ENCODE data around the gene RGS2.

RGS2 gene

DNA sequence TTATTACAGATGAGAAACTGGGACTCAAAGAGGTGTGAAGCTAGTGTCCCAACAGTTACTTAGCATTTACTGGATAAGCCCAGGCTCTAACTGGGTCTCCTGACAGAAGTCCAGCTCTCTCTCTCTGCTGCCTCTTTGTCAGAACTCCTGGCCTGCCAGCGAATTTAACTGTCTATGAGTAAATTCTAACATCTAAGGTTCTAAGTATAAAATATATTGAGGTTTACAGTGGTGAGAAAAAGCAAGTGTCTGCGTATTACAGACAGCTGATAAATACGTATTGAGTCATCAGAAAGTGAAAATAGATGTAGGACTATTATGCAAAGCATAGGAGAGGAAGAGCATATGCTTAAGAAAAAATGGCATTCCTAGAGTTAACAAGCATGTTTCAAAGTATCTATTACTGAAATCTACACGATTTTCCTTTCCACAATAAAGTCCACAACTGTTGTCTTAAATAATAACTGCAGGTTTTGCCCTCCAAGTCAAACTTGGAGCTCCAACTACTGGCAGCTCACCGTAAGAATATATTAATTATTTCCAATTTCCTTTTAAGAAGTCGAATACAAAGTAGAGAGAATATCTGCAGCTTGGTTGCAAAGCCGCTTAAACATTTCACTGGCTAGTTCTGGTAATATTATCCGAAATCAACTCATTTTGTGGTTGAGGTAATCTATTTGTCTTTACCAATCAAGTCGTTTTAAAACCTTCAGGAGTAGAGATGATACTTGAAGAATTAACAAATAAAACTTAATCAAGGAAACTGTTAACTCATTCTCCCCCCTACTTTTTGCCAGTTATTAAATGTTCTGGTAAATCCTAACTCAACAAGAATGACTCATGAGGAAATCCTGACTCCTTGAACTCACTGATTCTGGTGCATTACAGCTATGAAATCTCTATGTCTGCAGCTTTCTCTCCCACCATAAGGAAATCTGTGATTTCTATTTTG lies 1.4 kb upstream of the RGS2 start:
- Histone ChIP-seq H3K4me1 (ENCODE audit: insufficient read depth, poor library complexity, severe bottlenecking) (peaks cover 20% of the 10 kb centered on the region), H3K9me3 (ENCODE audit: severe bottlenecking) (no peaks in the 10 kb centered on the region), H3K36me3 (ENCODE audit: low read depth) (peaks cover 6% of the 10 kb centered on the region), H3K27ac (ENCODE audit: poor library complexity, severe bottlenecking) (peak overlapping the region; percentile 1), H3K4me3 (ENCODE audit: severe bottlenecking) (peak overlapping the region; percentile 53), H3K27me3 (ENCODE audit: insufficient read depth, poor library complexity, severe bottlenecking) (no peaks in the 10 kb centered on the region)
- DNase-seq (ENCODE audit: low spot score) (no peak), ATAC-seq (ENCODE audit: low read depth) (peak; percentile 22; the same call in 1 of the 3 replicates)
- TF ChIP-seq, protein P1, sequence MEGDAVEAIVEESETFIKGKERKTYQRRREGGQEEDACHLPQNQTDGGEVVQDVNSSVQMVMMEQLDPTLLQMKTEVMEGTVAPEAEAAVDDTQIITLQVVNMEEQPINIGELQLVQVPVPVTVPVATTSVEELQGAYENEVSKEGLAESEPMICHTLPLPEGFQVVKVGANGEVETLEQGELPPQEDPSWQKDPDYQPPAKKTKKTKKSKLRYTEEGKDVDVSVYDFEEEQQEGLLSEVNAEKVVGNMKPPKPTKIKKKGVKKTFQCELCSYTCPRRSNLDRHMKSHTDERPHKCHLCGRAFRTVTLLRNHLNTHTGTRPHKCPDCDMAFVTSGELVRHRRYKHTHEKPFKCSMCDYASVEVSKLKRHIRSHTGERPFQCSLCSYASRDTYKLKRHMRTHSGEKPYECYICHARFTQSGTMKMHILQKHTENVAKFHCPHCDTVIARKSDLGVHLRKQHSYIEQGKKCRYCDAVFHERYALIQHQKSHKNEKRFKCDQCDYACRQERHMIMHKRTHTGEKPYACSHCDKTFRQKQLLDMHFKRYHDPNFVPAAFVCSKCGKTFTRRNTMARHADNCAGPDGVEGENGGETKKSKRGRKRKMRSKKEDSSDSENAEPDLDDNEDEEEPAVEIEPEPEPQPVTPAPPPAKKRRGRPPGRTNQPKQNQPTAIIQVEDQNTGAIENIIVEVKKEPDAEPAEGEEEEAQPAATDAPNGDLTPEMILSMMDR (IDR thresholded peaks at IDR 0.05; ENCODE audit: poor library complexity, severe bottlenecking), result peak; percentile 42

DNA sequence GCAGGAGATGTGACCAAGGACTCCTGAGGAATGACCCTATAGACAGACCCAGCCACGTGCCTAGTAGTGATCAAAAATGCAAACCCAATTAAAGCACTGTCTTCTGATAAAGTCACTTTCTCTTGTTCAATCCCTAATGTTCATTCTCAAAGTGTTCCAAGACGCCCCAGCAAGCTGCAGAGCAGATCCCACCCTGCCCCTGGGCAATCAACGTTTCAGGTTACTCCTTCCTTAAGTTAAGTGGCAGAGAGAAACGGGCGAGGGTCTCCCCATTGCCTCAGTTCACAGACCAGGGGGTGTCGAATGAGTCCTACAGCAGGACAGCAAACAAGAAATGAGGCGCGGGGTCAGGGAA lies 699 bp upstream of the RGS2 start:
- ATAC-seq (ENCODE audit: low read depth) (peak; percentile 3; the same call in 2 of the 3 replicates), DNase-seq (ENCODE audit: low spot score) (no peak)
- TF ChIP-seq, protein P1 (IDR thresholded peaks at IDR 0.05; ENCODE audit: poor library complexity, severe bottlenecking), result no peak
- H3K27ac ChIP-seq (ENCODE audit: poor library complexity, severe bottlenecking), result peak overlapping the region; percentile 1
- peak overlapping the region; percentile 53 for H3K4me3 ChIP-seq (ENCODE audit: severe bottlenecking)
- H3K27me3 ChIP-seq (ENCODE audit: insufficient read depth, poor library complexity, severe bottlenecking), result no peaks in the 10 kb centered on the region
- peaks cover 6% of the 10 kb centered on the region for H3K36me3 ChIP-seq (ENCODE audit: low read depth)
- H3K4me1 ChIP-seq (ENCODE audit: insufficient read depth, poor library complexity, severe bottlenecking), result peaks cover 20% of the 10 kb centered on the region
- no peaks in the 10 kb centered on the region for H3K9me3 ChIP-seq (ENCODE audit: severe bottlenecking)

GRCh38 chr1:192809307-192810252 lies 741 bp downstream of the RGS2 start:
- Histone ChIP-seq H3K4me3 (ENCODE audit: severe bottlenecking) (peak overlapping the region; percentile 53), H3K9me3 (ENCODE audit: severe bottlenecking) (no peaks in the 10 kb centered on the region), H3K27me3 (ENCODE audit: insufficient read depth, poor library complexity, severe bottlenecking) (no peaks in the 10 kb centered on the region), H3K27ac (ENCODE audit: poor library complexity, severe bottlenecking) (no peak overlapping the region), H3K4me1 (ENCODE audit: insufficient read depth, poor library complexity, severe bottlenecking) (peaks cover 20% of the 10 kb centered on the region), H3K36me3 (ENCODE audit: low read depth) (peaks cover 6% of the 10 kb centered on the region)
- DNase-seq (ENCODE audit: low spot score), result no peak
- TF ChIP-seq, protein P1 (IDR thresholded peaks at IDR 0.05; ENCODE audit: poor library complexity, severe bottlenecking), result no peak
- peak; percentile 1; the same call in 1 of the 3 replicates for ATAC-seq (ENCODE audit: low read depth)

GRCh38 chr1:192810253-192810880 lies 1.5 kb downstream of the RGS2 start:
- Histone ChIP-seq H3K9me3 (ENCODE audit: severe bottlenecking) (no peaks in the 10 kb centered on the region), H3K27ac (ENCODE audit: poor library complexity, severe bottlenecking) (no peak overlapping the region), H3K4me3 (ENCODE audit: severe bottlenecking) (no peak overlapping the region), H3K4me1 (ENCODE audit: insufficient read depth, poor library complexity, severe bottlenecking) (peaks cover 20% of the 10 kb centered on the region), H3K27me3 (ENCODE audit: insufficient read depth, poor library complexity, severe bottlenecking) (no peaks in the 10 kb centered on the region), H3K36me3 (ENCODE audit: low read depth) (peaks cover 6% of the 10 kb centered on the region)
- ATAC-seq (ENCODE audit: low read depth) (no peak), DNase-seq (ENCODE audit: low spot score) (no peak)
- TF ChIP-seq, protein P1 (IDR thresholded peaks at IDR 0.05; ENCODE audit: poor library complexity, severe bottlenecking), result no peak

Data from RWPE2 (cell line).